Brain pericyte (primary cell): ENCODE results near the gene SLC29A4.
"Not testable (repeated sequence)": the region's sequence is repeated elsewhere in the genome, so short reads cannot be mapped to it uniquely, and the experiment has no call there.

Source experiments
- DNase-seq: peaks from one replicate; pipeline ENCODE4 v3.0.0-alpha.2; 2012; ENCODE audit warnings: low read depth, low spot score

The SLC29A4 gene

GRCh38 chr7:5274441-5274840, 8.3 kb upstream of the SLC29A4 start:
- DNase-seq: no peak

- DNase-seq: not testable (repeated sequence)
These were observed 7.7 kb upstream of the SLC29A4 start for GRCh38 chr7:5274985-5275431.

DNA sequence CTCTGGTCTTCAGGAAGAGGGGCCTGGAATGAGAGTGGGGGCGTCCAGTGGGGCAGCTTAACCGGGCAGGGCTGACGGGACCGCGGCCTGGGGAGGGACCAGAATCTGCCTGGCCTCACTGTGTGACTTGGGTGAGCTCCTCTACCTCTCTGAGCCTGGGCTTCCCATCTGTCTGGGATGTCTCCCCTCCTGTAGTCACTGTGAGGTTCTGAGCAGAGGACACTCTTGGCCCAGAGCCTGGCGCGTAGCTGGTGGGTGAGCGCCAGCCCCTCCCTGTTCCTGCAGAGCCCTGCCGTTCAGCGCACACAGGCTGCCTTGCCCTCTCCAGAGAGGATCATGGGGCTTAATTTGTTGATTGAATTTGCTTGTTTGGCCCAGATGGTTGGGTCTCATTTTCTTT, 7.2 kb upstream of the SLC29A4 start:
- not testable (repeated sequence) for DNase-seq

GRCh38 chr7:5276123-5276522, 6.6 kb upstream of the SLC29A4 start:
- DNase-seq: not testable (repeated sequence)

- DNase-seq: no peak
These were observed 6.1 kb upstream of the SLC29A4 start for GRCh38 chr7:5276611-5277010.

DNA sequence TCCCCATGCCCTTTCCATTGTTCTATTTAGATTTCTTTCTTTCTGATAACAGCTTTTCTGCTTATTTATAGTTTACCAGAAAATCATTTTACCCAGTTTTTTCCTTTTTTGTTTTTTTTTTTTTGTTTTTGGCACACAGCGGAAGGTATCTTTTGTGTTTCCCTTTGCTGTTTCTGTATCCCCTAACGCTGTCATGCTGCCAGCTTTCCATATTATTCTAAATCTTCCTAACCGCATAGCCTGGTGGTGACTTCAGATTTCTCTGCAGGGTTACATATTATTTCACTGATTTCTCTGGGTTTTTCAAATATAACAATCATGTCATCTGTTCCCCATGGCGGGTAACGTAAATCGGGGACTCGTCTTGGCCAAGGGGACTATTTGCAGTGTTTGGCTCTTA, 4.0 kb upstream of the SLC29A4 start:
- no peak for DNase-seq

- DNase-seq: no peak
These were observed 3.0 kb upstream of the SLC29A4 start for GRCh38 chr7:5279734-5280133.

- not testable (repeated sequence) for DNase-seq
These were observed 894 bp upstream of the SLC29A4 start for GRCh38 chr7:5281598-5282500.

GRCh38 chr7:5283421-5284303, 919 bp downstream of the SLC29A4 start:
- no peak for DNase-seq

GRCh38 chr7:5284304-5285281, 1.9 kb downstream of the SLC29A4 start:
- no peak for DNase-seq

DNA sequence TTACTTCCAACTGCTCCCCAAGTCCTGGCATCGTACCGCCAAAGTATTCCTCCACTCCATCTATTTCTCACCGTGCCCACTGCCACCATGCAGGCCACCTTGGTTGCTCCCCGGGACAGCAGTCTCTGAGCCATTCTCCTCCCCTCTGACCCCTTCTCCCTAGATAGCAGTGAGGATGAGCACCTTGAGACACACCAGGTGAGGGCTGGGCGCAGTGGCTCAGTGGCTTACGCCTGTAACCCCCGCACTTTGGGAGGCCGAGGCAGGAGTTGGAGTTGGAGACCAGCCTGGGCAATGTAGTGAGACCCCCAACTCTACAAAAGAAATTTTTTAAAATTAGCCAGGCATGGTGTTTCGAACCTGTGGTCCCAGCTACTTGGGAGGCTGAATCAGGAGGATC, 4.2 kb downstream of the SLC29A4 start:
- no peak for DNase-seq

- not testable (repeated sequence) for DNase-seq
These were observed 4.6 kb downstream of the SLC29A4 start for GRCh38 chr7:5287373-5287772.

DNA sequence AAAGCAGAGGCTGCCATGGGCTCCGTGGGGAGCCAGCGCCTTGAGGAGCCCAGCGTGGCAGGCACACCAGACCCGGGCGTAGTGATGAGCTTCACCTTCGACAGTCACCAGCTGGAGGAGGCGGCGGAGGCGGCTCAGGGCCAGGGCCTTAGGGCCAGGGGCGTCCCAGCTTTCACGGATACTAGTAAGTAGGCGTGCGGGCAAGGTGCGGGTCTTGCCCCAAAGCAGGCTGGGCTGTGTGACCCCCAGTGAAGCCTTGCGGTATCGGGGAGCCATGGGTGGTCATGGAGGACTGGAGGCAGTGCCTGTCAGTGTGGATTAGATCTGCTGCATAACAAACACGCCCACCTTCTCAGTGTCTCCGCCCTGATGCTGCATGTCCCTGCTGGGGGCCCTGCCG, 5.1 kb downstream of the SLC29A4 start:
- DNase-seq: no peak

DNA sequence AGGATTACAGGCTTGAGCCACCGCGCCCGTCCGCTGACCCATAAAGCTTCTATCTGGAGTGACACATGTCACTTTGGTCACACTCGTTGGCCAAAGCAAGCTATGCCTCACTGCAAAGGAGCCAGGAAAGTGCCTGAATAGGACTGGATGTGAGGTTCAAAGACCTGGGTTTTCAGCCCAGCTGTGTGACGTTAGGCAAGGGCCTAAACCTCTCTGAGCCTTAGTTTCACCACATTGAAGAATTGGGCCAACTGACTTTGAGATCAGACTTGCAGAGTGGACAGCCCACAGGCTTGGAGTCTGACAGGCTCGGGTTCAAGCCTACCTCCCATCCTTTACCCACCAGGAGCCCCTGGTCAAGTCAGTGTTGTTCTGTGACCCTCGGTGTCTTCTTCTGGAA, 5.8 kb downstream of the SLC29A4 start:
- not testable (repeated sequence) for DNase-seq

- no peak for DNase-seq
These were observed 6.6 kb downstream of the SLC29A4 start for GRCh38 chr7:5289355-5289754.

- DNase-seq: no peak
These were observed 8.6 kb downstream of the SLC29A4 start for GRCh38 chr7:5291301-5291700.

- not testable (repeated sequence) for DNase-seq
These were observed 9.1 kb downstream of the SLC29A4 start for GRCh38 chr7:5291711-5292335.

DNA sequence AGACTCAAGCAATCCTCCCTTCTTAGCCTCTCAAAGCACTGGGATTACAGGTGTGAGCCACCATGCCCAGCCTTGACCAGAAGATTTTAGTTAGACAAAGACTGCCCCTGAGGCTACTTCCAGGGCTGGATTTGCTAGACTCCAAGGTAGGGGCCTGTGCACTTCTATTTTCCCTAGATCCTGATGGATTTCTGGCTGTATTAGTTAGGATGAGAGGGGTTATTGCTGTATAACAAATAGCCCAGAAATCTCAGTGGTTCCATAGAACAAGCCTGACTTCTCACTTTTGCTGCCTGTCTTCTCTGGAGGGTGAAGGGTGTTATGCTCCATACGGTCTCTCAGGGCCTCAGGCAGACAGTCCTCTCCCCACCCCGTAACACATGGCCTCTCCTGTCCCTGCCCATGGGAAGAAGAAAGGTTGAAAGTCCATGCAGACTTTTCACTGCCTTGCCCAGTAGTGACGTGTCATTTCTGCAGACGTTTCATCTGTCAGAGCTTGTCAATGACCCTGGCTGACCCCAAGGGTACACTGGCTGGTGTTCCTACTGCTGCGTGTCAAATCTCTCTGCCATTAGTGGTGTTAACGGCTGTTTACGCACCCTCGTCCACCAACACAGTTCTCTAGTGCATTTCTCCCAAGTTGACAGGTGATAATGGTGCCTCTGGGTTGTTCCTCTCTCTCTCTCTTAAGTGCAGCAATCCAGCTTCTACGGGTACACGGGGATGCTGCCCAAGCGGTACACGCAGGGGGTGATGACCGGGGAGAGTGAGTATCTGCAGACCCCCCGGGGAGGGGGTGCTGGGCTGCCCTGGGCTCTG, 11.6 kb downstream of the SLC29A4 start:
- no peak for DNase-seq

GRCh38 chr7:5295039-5296014, 12.6 kb downstream of the SLC29A4 start:
- DNase-seq: no peak
